PC-3 (cell line): ENCODE results near the gene SLC36A1. TPM values are rescaled to one million over a fixed set of nuclear protein-coding genes. Genes with fewer than 3 reads are reported as not detected.

Experiments
- ATAC-seq: fragments of 200-7000 bp; cut with Tn5 transposase; 2 replicates; pipeline ENCODE4 v1.9.1; 2020; ENCODE audit warnings: mild to moderate bottlenecking, moderate library complexity
- BruUV-seq: library from RNA; stranded (reverse); fragments of 400-500 nt; replicated peaks from 2 replicates; lab custom pipeline; 2021; lab: Mats Ljungman, UMichigan
- CTCF ChIA-PET: fragments of 300-600 bp; sonication (Branson Sonifier 250); formaldehyde crosslinking; loops from one replicate; lab custom pipeline; 2022; ENCODE audit warnings: antibody characterized with exemption; lab: Charles Lee
- POLR2A ChIA-PET: fragments of 300-600 bp; sonication (Branson Sonifier 250); formaldehyde crosslinking; loops from one replicate; lab custom pipeline; 2022; ENCODE audit warnings: antibody characterized with exemption; ENCODE audit not compliant: unreplicated experiment; lab: Charles Lee
- DNase-seq: peaks from one replicate; pipeline ENCODE4 v3.0.0-alpha.2; 2015
- H2AFZ ChIP-seq: fragments of 300-600 bp; sonication (generic); 2 replicates; pipeline ENCODE4 v1.6.0; 2016; ENCODE audit warnings: antibody characterized with exemption, low read length
- H3F3A ChIP-seq: fragments of 300-600 bp; sonication (generic); one replicate; pipeline ENCODE4 v1.6.0; 2017; ENCODE audit warnings: antibody characterized with exemption, low read length, control low read depth, mild to moderate bottlenecking; ENCODE audit not compliant: unreplicated experiment
- H3K27ac ChIP-seq: fragments of 300-600 bp; sonication (generic); 2 replicates; pipeline ENCODE4 v1.5.1; 2016; ENCODE audit warnings: mild to moderate bottlenecking, low read length
- H3K27me3 ChIP-seq: fragments of 300-600 bp; sonication (generic); 2 replicates; pipeline ENCODE4 v1.6.1; 2016; ENCODE audit warnings: low read length, mixed read lengths
- H3K36me3 ChIP-seq: fragments of 300-600 bp; sonication (generic); 2 replicates; pipeline ENCODE4 v1.6.1; 2016; ENCODE audit warnings: low read depth, mixed run types, low read length, mixed read lengths
- H3K4me1 ChIP-seq: fragments of 300-600 bp; sonication (generic); 2 replicates; pipeline ENCODE4 v1.5.1; 2016; ENCODE audit warnings: low read length; ENCODE audit not compliant: insufficient read depth
- H3K4me2 ChIP-seq: fragments of 300-600 bp; sonication (generic); 2 replicates; pipeline ENCODE4 v1.6.0; 2016; ENCODE audit warnings: low read length
- H3K4me3 ChIP-seq: fragments of 300-600 bp; sonication (generic); 2 replicates; pipeline ENCODE4 v1.5.1; 2016; ENCODE audit warnings: mild to moderate bottlenecking, low read length, mixed read lengths
- H3K79me2 ChIP-seq: fragments of 300-600 bp; sonication (generic); 2 replicates; pipeline ENCODE4 v1.6.1; 2017; ENCODE audit warnings: low read length, mixed read lengths
- H3K9ac ChIP-seq: fragments of 300-600 bp; sonication (generic); 2 replicates; pipeline ENCODE4 v1.6.0; 2016; ENCODE audit warnings: mild to moderate bottlenecking, low read length
- H3K9me2 ChIP-seq: fragments of 300-600 bp; sonication (generic); replicated peaks from 2 replicates; pipeline ENCODE4 v1.6.1; 2016; ENCODE audit warnings: mixed run types, low read length, mixed read lengths
- H3K9me3 ChIP-seq: fragments of 300-600 bp; sonication (generic); 2 replicates; pipeline ENCODE4 v1.6.1; 2016; ENCODE audit warnings: low read length, mixed read lengths
- H4K20me1 ChIP-seq: fragments of 300-600 bp; sonication (generic); 2 replicates; pipeline ENCODE4 v1.6.1; 2016; ENCODE audit warnings: low read length, mixed read lengths
- CTCF ChIP-seq: fragments of 300-600 bp; sonication (generic); conservative IDR thresholded peaks from 2 replicates; pipeline ENCODE4 v1.5.1; 2017; ENCODE audit warnings: antibody characterized with exemption, low read depth, mild to moderate bottlenecking, low read length
- EZH2 ChIP-seq: fragments of 300-600 bp; sonication (generic); IDR thresholded peaks from one replicate; pipeline ENCODE4 v1.6.1; 2017; ENCODE audit warnings: antibody characterized with exemption, mild to moderate bottlenecking, low read length; ENCODE audit not compliant: unreplicated experiment
- EZH2phosphoT487 ChIP-seq: fragments of 300-600 bp; sonication (generic); IDR thresholded peaks from 2 replicates; pipeline ENCODE4 v1.6.1; 2018; ENCODE audit warnings: mild to moderate bottlenecking, antibody characterized with exemption, low read length, borderline replicate concordance
- intact Hi-C: fragments of 100-400 bp; cut with micrococcal nuclease; formaldehyde crosslinking; loops from 2 replicates; pipeline ENCODE4 v1.9.0; 2023
- total RNA-seq: library from RNA; depleted of rRNA; stranded (reverse); fragments of >200 nt; gene quantifications from 2 replicates; pipeline ENCODE4 v1.2.3, GENCODE V29; 2014

SLC36A1 gene
- total RNA-seq, 1 experiment from 2014 or later, result 3.6 TPM

GRCh38 chr5:151414536-151414935 lies 32.9 kb upstream of the SLC36A1 start:
- H3K9ac ChIP-seq, result no peak overlapping the region
- no peak overlapping the region for H2AFZ ChIP-seq
- H3K36me3 ChIP-seq, result no peaks in the 10 kb centered on the region
- no peaks in the 10 kb centered on the region for H3K4me1 ChIP-seq
- POLR2A ChIA-PET, result no interaction called here
- no peaks in the 10 kb centered on the region for H3F3A ChIP-seq
- H3K27me3 ChIP-seq, result peaks cover 4% of the 10 kb centered on the region
- DNase-seq, result no peak
- H4K20me1 ChIP-seq, result no peaks in the 10 kb centered on the region
- BruUV-seq, result no TSS peak
- no peak for ATAC-seq
- no peaks in the 10 kb centered on the region for H3K9me3 ChIP-seq
- H3K9me2 ChIP-seq, result no peaks in the 10 kb centered on the region
- TF ChIP-seq EZH2phosphoT487 (no peak), EZH2 (no peak), CTCF (no peak)
- H3K4me2 ChIP-seq, result no peak overlapping the region
- H3K4me3 ChIP-seq, result no peak overlapping the region
- H3K79me2 ChIP-seq, result no peaks in the 10 kb centered on the region
- H3K27ac ChIP-seq, result no peak overlapping the region
- intact Hi-C loops, result no loop called here
- CTCF ChIA-PET, result no interaction called here

GRCh38 chr5:151417712-151418111 lies 29.7 kb upstream of the SLC36A1 start:
- H3K79me2 ChIP-seq, result no peaks in the 10 kb centered on the region
- ATAC-seq (no peak), DNase-seq (no peak)
- intact Hi-C loops, result no loop called here
- H2AFZ ChIP-seq, result no peak overlapping the region
- H3K27me3 ChIP-seq, result no peaks in the 10 kb centered on the region
- H3K4me2 ChIP-seq, result no peak overlapping the region
- H3K9me3 ChIP-seq, result no peaks in the 10 kb centered on the region
- H3F3A ChIP-seq, result no peaks in the 10 kb centered on the region
- H3K4me1 ChIP-seq, result no peaks in the 10 kb centered on the region
- H3K4me3 ChIP-seq, result no peak overlapping the region
- H3K27ac ChIP-seq, result no peak overlapping the region
- no TSS peak for BruUV-seq
- POLR2A ChIA-PET, result no interaction called here
- TF ChIP-seq EZH2 (no peak), CTCF (no peak), EZH2phosphoT487 (no peak)
- no peaks in the 10 kb centered on the region for H3K36me3 ChIP-seq
- no peaks in the 10 kb centered on the region for H3K9me2 ChIP-seq
- no peak overlapping the region for H3K9ac ChIP-seq
- H4K20me1 ChIP-seq, result no peaks in the 10 kb centered on the region
- CTCF ChIA-PET, result no interaction called here

- POLR2A ChIA-PET, result no interaction called here
- no TSS peak for BruUV-seq
- H2AFZ ChIP-seq, result no peak overlapping the region
- intact Hi-C loops, result no loop called here
- H3K9ac ChIP-seq, result no peak overlapping the region
- no peak overlapping the region for H3K4me3 ChIP-seq
- 0 out of 2 replicates have a peak, but pooled peaks cover 8% of the 10 kb centered on the region for H3K27me3 ChIP-seq
- ATAC-seq, result no peak
- H3K36me3 ChIP-seq, result no peaks in the 10 kb centered on the region
- no peak overlapping the region for H3K4me2 ChIP-seq
- no peaks in the 10 kb centered on the region for H3K9me3 ChIP-seq
- CTCF ChIA-PET, result no interaction called here
- TF ChIP-seq CTCF (no peak), EZH2 (no peak), EZH2phosphoT487 (no peak)
- H3K9me2 ChIP-seq, result no peaks in the 10 kb centered on the region
- H3K27ac ChIP-seq, result no peak overlapping the region
- no peaks in the 10 kb centered on the region for H4K20me1 ChIP-seq
- no peaks in the 10 kb centered on the region for H3K4me1 ChIP-seq
- H3F3A ChIP-seq, result no peaks in the 10 kb centered on the region
- no peak for DNase-seq
- no peaks in the 10 kb centered on the region for H3K79me2 ChIP-seq
Measured at GRCh38 chr5:151420127-151420526, 27.3 kb upstream of the SLC36A1 start.
